Adrenal gland (tissue), 5 donors: Measurements from ENCODE around the gene SLC1A5.

Source experiments
- POLR2A ChIP-seq, 2 donors: fragments of 450-650 bp; IDR thresholded peaks; one replicate each; pipeline ENCODE4 v1.6.1; 2017; ENCODE audit warnings: antibody characterized with exemption in 2 of 2, mild to moderate bottlenecking in 2 of 2, moderate library complexity in 1 of 2
- TF ChIP-seq, protein P1 (sequence below), 6 experiments: fragments of 450-650 bp in 4 of 6; fragments of 200-600 bp in 2 of 6; sonication (generic) in 1 of 6; IDR thresholded peaks; 1 replicate in 5 of 6; 2 replicates in 1 of 6; pipeline versions ENCODE4 v1.5.1 to v1.8.0; 2016 to 2021; ENCODE audit warnings: antibody characterized with exemption in 6 of 6, mild to moderate bottlenecking in 2 of 6, moderate library complexity in 1 of 6
- donor health status: DM: no; HTN: no; CAD: no.

DNA sequence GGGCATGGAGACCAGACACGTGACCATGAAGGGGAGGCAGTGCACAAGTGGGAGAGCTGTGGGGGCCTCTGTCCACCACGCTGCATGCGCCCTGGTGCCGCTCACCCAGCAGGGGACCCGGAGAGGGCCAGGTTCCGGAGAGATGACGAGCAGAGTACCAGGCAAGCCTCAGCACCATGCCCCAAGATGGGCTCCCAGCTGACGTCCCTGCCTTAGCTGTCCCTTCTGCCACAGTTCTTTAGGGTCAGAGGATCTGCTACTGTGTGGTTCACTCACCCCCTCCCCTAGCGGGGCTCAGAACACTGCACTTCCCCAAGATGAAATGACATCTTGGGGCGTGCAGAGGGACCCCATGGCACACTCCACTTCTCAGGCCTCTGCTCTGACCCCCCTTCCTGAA lies 61.8 kb downstream of the SLC1A5 start:
- TF ChIP-seq, protein P1, sequence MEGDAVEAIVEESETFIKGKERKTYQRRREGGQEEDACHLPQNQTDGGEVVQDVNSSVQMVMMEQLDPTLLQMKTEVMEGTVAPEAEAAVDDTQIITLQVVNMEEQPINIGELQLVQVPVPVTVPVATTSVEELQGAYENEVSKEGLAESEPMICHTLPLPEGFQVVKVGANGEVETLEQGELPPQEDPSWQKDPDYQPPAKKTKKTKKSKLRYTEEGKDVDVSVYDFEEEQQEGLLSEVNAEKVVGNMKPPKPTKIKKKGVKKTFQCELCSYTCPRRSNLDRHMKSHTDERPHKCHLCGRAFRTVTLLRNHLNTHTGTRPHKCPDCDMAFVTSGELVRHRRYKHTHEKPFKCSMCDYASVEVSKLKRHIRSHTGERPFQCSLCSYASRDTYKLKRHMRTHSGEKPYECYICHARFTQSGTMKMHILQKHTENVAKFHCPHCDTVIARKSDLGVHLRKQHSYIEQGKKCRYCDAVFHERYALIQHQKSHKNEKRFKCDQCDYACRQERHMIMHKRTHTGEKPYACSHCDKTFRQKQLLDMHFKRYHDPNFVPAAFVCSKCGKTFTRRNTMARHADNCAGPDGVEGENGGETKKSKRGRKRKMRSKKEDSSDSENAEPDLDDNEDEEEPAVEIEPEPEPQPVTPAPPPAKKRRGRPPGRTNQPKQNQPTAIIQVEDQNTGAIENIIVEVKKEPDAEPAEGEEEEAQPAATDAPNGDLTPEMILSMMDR (IDR thresholded peaks at IDR 0.05), result no peak
- no peak for TF ChIP-seq POLR2A (IDR thresholded peaks at IDR 0.05)
